ENCODE measurements around the gene GPHN.

GPHN gene

GRCh38 chr14:66850258-66850888 lies 342.4 kb downstream of the GPHN start:
- no peak for TF ChIP-seq REST (IDR thresholded peaks at IDR 0.05; ENCODE audit: insufficient read depth in 1 of 2, low read depth in 2 of 2, low read length in 2 of 2)
- TF ChIP-seq FOXP2 (optimal IDR thresholded peaks at IDR 0.05; ENCODE audit: borderline replicate concordance, extremely low read depth, extremely low read length, insufficient read depth), result no peak
- TF ChIP-seq POLR2AphosphoS5 (IDR thresholded peaks at IDR 0.05; ENCODE audit: low read depth, low read length), result no peak
- no peak for TF ChIP-seq TAF1 (IDR thresholded peaks at IDR 0.05; ENCODE audit: borderline replicate concordance, insufficient read depth, low read length)
- no peak for TF ChIP-seq SIN3A (IDR thresholded peaks at IDR 0.05; ENCODE audit: borderline replicate concordance, insufficient read depth, low read length)

GRCh38 chr14:66853311-66853710 lies 345.4 kb downstream of the GPHN start:
- TF ChIP-seq SIN3A (IDR thresholded peaks at IDR 0.05; ENCODE audit: borderline replicate concordance, insufficient read depth, low read length), result no peak
- no peak for TF ChIP-seq FOXP2 (optimal IDR thresholded peaks at IDR 0.05; ENCODE audit: borderline replicate concordance, extremely low read depth, extremely low read length, insufficient read depth)
- no peak for TF ChIP-seq POLR2AphosphoS5 (IDR thresholded peaks at IDR 0.05; ENCODE audit: low read depth, low read length)
- TF ChIP-seq TAF1 (IDR thresholded peaks at IDR 0.05; ENCODE audit: borderline replicate concordance, insufficient read depth, low read length), result no peak
- no peak for TF ChIP-seq REST (IDR thresholded peaks at IDR 0.05; ENCODE audit: insufficient read depth in 1 of 2, low read depth in 2 of 2, low read length in 2 of 2)

GRCh38 chr14:66857867-66858266 lies 349.9 kb downstream of the GPHN start:
- TF ChIP-seq SIN3A (IDR thresholded peaks at IDR 0.05; ENCODE audit: borderline replicate concordance, insufficient read depth, low read length), result no peak
- no peak for TF ChIP-seq TAF1 (IDR thresholded peaks at IDR 0.05; ENCODE audit: borderline replicate concordance, insufficient read depth, low read length)
- no peak for TF ChIP-seq REST (IDR thresholded peaks at IDR 0.05; ENCODE audit: insufficient read depth in 1 of 2, low read depth in 2 of 2, low read length in 2 of 2)
- no peak for TF ChIP-seq FOXP2 (optimal IDR thresholded peaks at IDR 0.05; ENCODE audit: borderline replicate concordance, extremely low read depth, extremely low read length, insufficient read depth)
- TF ChIP-seq POLR2AphosphoS5 (IDR thresholded peaks at IDR 0.05; ENCODE audit: low read depth, low read length), result no peak

- TF ChIP-seq SIN3A (IDR thresholded peaks at IDR 0.05; ENCODE audit: borderline replicate concordance, insufficient read depth, low read length), result no peak
- TF ChIP-seq FOXP2 (optimal IDR thresholded peaks at IDR 0.05; ENCODE audit: borderline replicate concordance, extremely low read depth, extremely low read length, insufficient read depth), result no peak
- no peak for TF ChIP-seq POLR2AphosphoS5 (IDR thresholded peaks at IDR 0.05; ENCODE audit: low read depth, low read length)
- no peak for TF ChIP-seq REST (IDR thresholded peaks at IDR 0.05; ENCODE audit: insufficient read depth in 1 of 2, low read depth in 2 of 2, low read length in 2 of 2)
- no peak for TF ChIP-seq TAF1 (IDR thresholded peaks at IDR 0.05; ENCODE audit: borderline replicate concordance, insufficient read depth, low read length)
These were observed 351.2 kb downstream of the GPHN start for GRCh38 chr14:66859063-66859671.

Data from PFSK-1 (cell line).